HL-60/S4 treated with retinoic acid at 250 ng/mL for 4 days and 3 days (cell line): ENCODE data around the gene SLC35B2.
"Not testable (repeated sequence)": the region's sequence is repeated elsewhere in the genome, so short reads cannot be mapped to it uniquely, and the experiment has no call there.

Experiments used
- in situ Hi-C: fragments of 300-500 bp; cut with MboI; formaldehyde crosslinking; loops from 2 replicates; pipeline ENCODE4 v1.7.0; 2022; ENCODE audit warnings: low sequenced_read_pairs

The SLC35B2 gene

GRCh38 chr6:44235891-44236516 is 21.3 kb downstream of the SLC35B2 start:
- in situ Hi-C loops = no loop called here

GRCh38 chr6:44235269-44235668 is 22.1 kb downstream of the SLC35B2 start:
- in situ Hi-C loops = no loop called here

- in situ Hi-C loops = no loop called here
These were observed 23.0 kb downstream of the SLC35B2 start for GRCh38 chr6:44234101-44235025.

- in situ Hi-C loops = no loop called here
These were observed 23.7 kb downstream of the SLC35B2 start for GRCh38 chr6:44233567-44234100.

GRCh38 chr6:44232676-44233566 is 24.4 kb downstream of the SLC35B2 start:
- in situ Hi-C loops = no loop called here

GRCh38 chr6:44231426-44231825 is 25.9 kb downstream of the SLC35B2 start:
- in situ Hi-C loops = not testable (repeated sequence)

- in situ Hi-C loops = no loop called here
These were observed 27.2 kb downstream of the SLC35B2 start for GRCh38 chr6:44230034-44230675.

- in situ Hi-C loops = no loop called here
These were observed 27.8 kb downstream of the SLC35B2 start for GRCh38 chr6:44229376-44230033.

- in situ Hi-C loops = no loop called here
These were observed 28.5 kb downstream of the SLC35B2 start for GRCh38 chr6:44228836-44229235.

GRCh38 chr6:44228433-44228832 is 28.9 kb downstream of the SLC35B2 start:
- in situ Hi-C loops = no loop called here

- in situ Hi-C loops = no loop called here
These were observed 29.3 kb downstream of the SLC35B2 start for GRCh38 chr6:44228031-44228430.

- in situ Hi-C loops = no loop called here
These were observed 30.1 kb downstream of the SLC35B2 start for GRCh38 chr6:44227148-44227793.

GRCh38 chr6:44226368-44227147 is 30.8 kb downstream of the SLC35B2 start:
- in situ Hi-C loops = no loop called here

- in situ Hi-C loops = no loop called here
These were observed 31.6 kb downstream of the SLC35B2 start for GRCh38 chr6:44225579-44226325.

GRCh38 chr6:44224965-44225305 is 32.4 kb downstream of the SLC35B2 start:
- in situ Hi-C loops = no loop called here

GRCh38 chr6:44224029-44224964 is 33.0 kb downstream of the SLC35B2 start:
- in situ Hi-C loops = no loop called here
